Fibroblast of lung (primary cell): ENCODE results near the gene SUMF1. TPM values are rescaled to one million over a fixed set of nuclear protein-coding genes. Genes with fewer than 3 reads are reported as not detected.

Experiments
- DNase-seq, 2 donors: peaks; one replicate each; pipeline versions ENCODE4 v3.0.0 to v3.0.0-alpha.2; 2010; ENCODE audit warnings: low read depth in 2 of 2
- H2AFZ ChIP-seq: 2 replicates; pipeline ENCODE4 v1.5.1; 2012; ENCODE audit warnings: low read length, control low read depth, inconsistent platforms
- H3K27ac ChIP-seq: 2 replicates; pipeline ENCODE4 v1.5.1; 2011; ENCODE audit warnings: low read length, control low read depth; ENCODE audit not compliant: insufficient read depth
- H3K27me3 ChIP-seq: 2 replicates; pipeline ENCODE4 v1.5.1; 2011; ENCODE audit warnings: mild to moderate bottlenecking, low read length; ENCODE audit not compliant: control insufficient read depth, insufficient read depth
- H3K36me3 ChIP-seq: 2 replicates; pipeline ENCODE4 v1.5.1; 2011; ENCODE audit warnings: low read length; ENCODE audit not compliant: control insufficient read depth, insufficient read depth
- H3K4me1 ChIP-seq: 2 replicates; pipeline ENCODE4 v1.5.1; 2011; ENCODE audit warnings: low read length; ENCODE audit not compliant: control insufficient read depth, insufficient read depth; ENCODE audit errors: extremely low read depth
- H3K4me2 ChIP-seq: 2 replicates; pipeline ENCODE4 v1.5.1; 2011; ENCODE audit warnings: low read length, control low read depth; ENCODE audit not compliant: insufficient read depth; ENCODE audit errors: extremely low read depth
- H3K4me3 ChIP-seq, 4 experiments: fragments of 200-600 bp in 1 of 4; sonication (generic) in 1 of 4; replicated peaks in 1 of 4; 2 replicates each; pipeline ENCODE4 v1.5.1; 2011 to 2016; ENCODE audit warnings: low read length in 4 of 4, low read depth in 3 of 4, mild to moderate bottlenecking in 3 of 4, control low read depth in 2 of 4, inconsistent platforms in 1 of 4, mixed read lengths in 1 of 4; ENCODE audit not compliant: insufficient read depth in 1 of 4; ENCODE audit errors: control extremely low read depth in 1 of 4
- H3K79me2 ChIP-seq: 2 replicates; pipeline ENCODE4 v1.5.1; 2012; ENCODE audit warnings: mild to moderate bottlenecking, low read length, inconsistent platforms; ENCODE audit not compliant: control insufficient read depth, insufficient read depth
- H3K9ac ChIP-seq: 2 replicates; pipeline ENCODE4 v1.5.1; 2011; ENCODE audit warnings: mild to moderate bottlenecking, low read length, control low read depth; ENCODE audit not compliant: insufficient read depth
- H3K9me3 ChIP-seq: 2 replicates; pipeline ENCODE4 v1.5.1; 2012; ENCODE audit warnings: low read depth, low read length; ENCODE audit not compliant: control insufficient read depth, insufficient read depth
- H4K20me1 ChIP-seq: 2 replicates; pipeline ENCODE4 v1.5.1; 2011; ENCODE audit warnings: low read length; ENCODE audit not compliant: control insufficient read depth, insufficient read depth; ENCODE audit errors: extremely low read depth
- EZH2 ChIP-seq: IDR thresholded peaks from 2 replicates; pipeline ENCODE4 v1.5.1; 2012; ENCODE audit warnings: low read length, control low read depth, mild to moderate bottlenecking; ENCODE audit errors: missing control alignments
- polyA plus RNA-seq, 2 donors: library from polyadenylated mRNA; depleted of rRNA in 1 of 2; stranded (reverse) in 1 of 2; unstranded in 1 of 2; fragments of >200 nt; gene quantifications; 2 replicates each; pipeline ENCODE4 v1.2.1, GENCODE V29; 2011 to 2012; ENCODE audit warnings: missing spikeins in 1 of 2
- total RNA-seq: library from RNA; depleted of rRNA; stranded (reverse); fragments of >200 nt; gene quantifications from 2 replicates; pipeline ENCODE4 v1.2.1, GENCODE V29; 2014
- TF ChIP-seq, protein P1 (sequence below), 2 donors: IDR thresholded peaks in 1 of 2; conservative IDR thresholded peaks in 1 of 2; 1 replicate in 1 of 2; 2 replicates in 1 of 2; pipeline ENCODE4 v1.5.1; 2011 to 2012; ENCODE audit warnings: low read length in 2 of 2, control low read depth in 1 of 2, inconsistent platforms in 1 of 2, low read depth in 1 of 2, mild to moderate bottlenecking in 1 of 2

Gene SUMF1
- total and polyA plus RNA-seq, 2 donors (not counting 1 experiment from before 2014, with no cell fraction given), result 50.0 to 64.6 TPM

- peak; percentile 67 to 83 for DNase-seq
- H3K27ac ChIP-seq, result peak overlapping the region; percentile 62
- H4K20me1 ChIP-seq, result no peaks in the 10 kb centered on the region
- no peak overlapping the region for H2AFZ ChIP-seq
- H3K36me3 ChIP-seq, result no peaks in the 10 kb centered on the region
- no peaks in the 10 kb centered on the region for H3K27me3 ChIP-seq
- H3K4me3 ChIP-seq, result peak overlapping the region in 2 of 4 experiments; percentile 46 to 50
- TF ChIP-seq, protein P1, sequence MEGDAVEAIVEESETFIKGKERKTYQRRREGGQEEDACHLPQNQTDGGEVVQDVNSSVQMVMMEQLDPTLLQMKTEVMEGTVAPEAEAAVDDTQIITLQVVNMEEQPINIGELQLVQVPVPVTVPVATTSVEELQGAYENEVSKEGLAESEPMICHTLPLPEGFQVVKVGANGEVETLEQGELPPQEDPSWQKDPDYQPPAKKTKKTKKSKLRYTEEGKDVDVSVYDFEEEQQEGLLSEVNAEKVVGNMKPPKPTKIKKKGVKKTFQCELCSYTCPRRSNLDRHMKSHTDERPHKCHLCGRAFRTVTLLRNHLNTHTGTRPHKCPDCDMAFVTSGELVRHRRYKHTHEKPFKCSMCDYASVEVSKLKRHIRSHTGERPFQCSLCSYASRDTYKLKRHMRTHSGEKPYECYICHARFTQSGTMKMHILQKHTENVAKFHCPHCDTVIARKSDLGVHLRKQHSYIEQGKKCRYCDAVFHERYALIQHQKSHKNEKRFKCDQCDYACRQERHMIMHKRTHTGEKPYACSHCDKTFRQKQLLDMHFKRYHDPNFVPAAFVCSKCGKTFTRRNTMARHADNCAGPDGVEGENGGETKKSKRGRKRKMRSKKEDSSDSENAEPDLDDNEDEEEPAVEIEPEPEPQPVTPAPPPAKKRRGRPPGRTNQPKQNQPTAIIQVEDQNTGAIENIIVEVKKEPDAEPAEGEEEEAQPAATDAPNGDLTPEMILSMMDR (conservative IDR thresholded peaks at IDR 0.05 in 1 of 2, IDR thresholded peaks at IDR 0.05 in 1 of 2; ENCODE audit: low read depth in 1 of 2, low read length in 2 of 2), result peak; percentile 66 to 74
- no peak for TF ChIP-seq EZH2
- no peaks in the 10 kb centered on the region for H3K79me2 ChIP-seq
- H3K4me2 ChIP-seq, result no peak overlapping the region
- no peaks in the 10 kb centered on the region for H3K9me3 ChIP-seq
- H3K4me1 ChIP-seq, result peaks cover 2% of the 10 kb centered on the region
- no peak overlapping the region for H3K9ac ChIP-seq
Measured at GRCh38 chr3:4350789-4351163, 116.3 kb downstream of the SUMF1 start.

DNA sequence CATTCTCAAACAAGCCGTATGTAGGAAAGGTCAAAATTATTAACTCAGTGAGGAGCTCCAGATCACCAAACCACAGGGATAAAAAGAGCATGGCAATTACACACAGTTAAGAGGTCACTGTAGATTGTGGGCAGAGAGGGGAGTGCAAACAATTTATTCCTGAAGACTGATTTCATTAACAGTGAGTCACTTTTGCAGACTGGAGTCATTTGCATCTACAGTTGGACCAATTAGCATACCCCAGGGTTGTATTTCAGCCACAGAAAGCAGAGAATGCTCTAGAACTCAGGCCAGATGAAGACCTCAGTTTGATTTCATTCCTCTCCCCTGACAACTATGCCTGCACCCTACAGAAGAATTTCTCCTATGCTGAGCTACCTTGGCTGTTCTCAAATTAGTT, 123.8 kb downstream of the SUMF1 start:
- TF ChIP-seq EZH2, result no peak
- TF ChIP-seq, protein P1 (conservative IDR thresholded peaks at IDR 0.05 in 1 of 2, IDR thresholded peaks at IDR 0.05 in 1 of 2; ENCODE audit: low read depth in 1 of 2, low read length in 2 of 2), result no peak
- H3K9ac ChIP-seq, result no peak overlapping the region
- H3K27ac ChIP-seq, result no peak overlapping the region

GRCh38 chr3:4341336-4341675, 125.8 kb downstream of the SUMF1 start:
- Histone ChIP-seq H3K4me3 (no peak overlapping the region), H3K27me3 (no peaks in the 10 kb centered on the region), H2AFZ (no peak overlapping the region), H3K4me1 (no peaks in the 10 kb centered on the region), H3K79me2 (no peaks in the 10 kb centered on the region), H3K9ac (no peak overlapping the region), H3K27ac (no peak overlapping the region), H4K20me1 (no peaks in the 10 kb centered on the region), H3K9me3 (no peaks in the 10 kb centered on the region), H3K4me2 (no peak overlapping the region), H3K36me3 (no peaks in the 10 kb centered on the region)
- no peak for DNase-seq
- TF ChIP-seq, protein P1 (conservative IDR thresholded peaks at IDR 0.05 in 1 of 2, IDR thresholded peaks at IDR 0.05 in 1 of 2; ENCODE audit: low read depth in 1 of 2, low read length in 2 of 2), result no peak
- TF ChIP-seq EZH2, result no peak

More for the DNA sequence above, 123.8 kb downstream of the SUMF1 start:
- Histone ChIP-seq H3K4me1 (no peaks in the 10 kb centered on the region), H2AFZ (no peak overlapping the region), H4K20me1 (no peaks in the 10 kb centered on the region), H3K79me2 (no peaks in the 10 kb centered on the region), H3K4me3 (no peak overlapping the region), H3K9me3 (no peaks in the 10 kb centered on the region), H3K36me3 (no peaks in the 10 kb centered on the region), H3K4me2 (no peak overlapping the region), H3K27me3 (no peaks in the 10 kb centered on the region)
- DNase-seq, result peak; percentile 17 to 92
